GOT3 (cell line): ENCODE data around the gene TMPRSS11E.
"Not testable (repeated sequence)": the region's sequence is repeated elsewhere in the genome, so short reads cannot be mapped to it uniquely, and the experiment has no call there.

Source experiments
- DNase-seq: peaks from one replicate; lab custom pipeline; 2025; ENCODE audit warnings: mixed read lengths; lab: John Stamatoyannopoulos, UW

Gene TMPRSS11E

DNA sequence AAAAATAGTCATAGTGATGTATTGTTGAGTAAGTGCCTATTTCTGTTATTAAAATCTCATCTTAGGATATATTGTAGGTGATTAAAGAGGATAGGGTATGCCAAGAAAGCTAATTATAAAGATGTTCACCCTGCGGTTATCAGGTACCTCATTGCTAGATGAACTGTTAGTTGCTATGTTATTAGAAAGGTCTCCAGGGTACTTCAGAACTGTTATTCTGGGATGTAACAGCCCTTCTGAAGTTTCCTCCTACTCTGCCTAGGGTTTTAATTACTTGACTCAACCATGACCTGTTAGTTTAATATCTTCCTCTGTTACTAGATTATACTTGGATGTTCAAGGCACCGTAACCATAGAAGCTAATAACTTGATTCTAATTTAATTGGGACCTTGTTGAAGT is 15.4 kb downstream of the TMPRSS11E start:
- DNase-seq = no peak

DNA sequence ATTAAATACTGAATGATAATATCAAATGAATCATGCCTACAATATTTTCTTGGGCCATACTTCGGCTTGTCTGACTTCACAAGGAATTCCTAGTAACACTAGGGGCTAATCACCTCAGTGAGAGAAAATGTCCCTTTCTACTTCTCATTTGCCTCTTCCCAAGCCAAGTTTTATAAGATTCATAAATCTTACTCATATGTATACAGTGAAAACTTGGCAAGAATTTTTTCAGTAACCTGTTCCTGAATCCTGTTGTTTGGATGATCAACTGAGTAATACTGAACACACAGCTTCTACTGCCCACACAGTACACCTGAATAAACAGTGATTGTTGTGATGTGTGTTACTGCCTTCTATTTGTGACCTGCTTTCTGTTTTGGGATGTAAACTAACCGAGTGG is 16.5 kb downstream of the TMPRSS11E start:
- DNase-seq = no peak

DNA sequence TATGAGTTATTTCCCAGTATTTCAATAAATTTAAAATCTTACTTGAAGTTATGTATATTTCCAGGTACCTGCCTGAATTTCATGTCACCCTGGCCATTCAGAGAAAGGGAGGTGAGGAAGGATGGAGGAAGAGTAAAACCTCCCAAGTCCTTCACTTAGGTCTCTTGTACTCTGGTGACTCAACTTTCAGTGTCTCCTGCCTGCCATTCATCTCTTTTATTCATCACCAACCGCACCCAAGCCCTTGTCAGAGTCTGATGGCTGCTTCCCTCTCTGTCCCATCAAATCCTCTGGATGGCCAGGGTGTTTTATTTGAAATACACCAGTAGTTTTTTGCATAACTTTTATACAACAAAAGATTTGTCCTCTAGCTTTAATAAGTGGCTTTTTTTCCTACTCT is 17.8 kb downstream of the TMPRSS11E start:
- DNase-seq = no peak

DNA sequence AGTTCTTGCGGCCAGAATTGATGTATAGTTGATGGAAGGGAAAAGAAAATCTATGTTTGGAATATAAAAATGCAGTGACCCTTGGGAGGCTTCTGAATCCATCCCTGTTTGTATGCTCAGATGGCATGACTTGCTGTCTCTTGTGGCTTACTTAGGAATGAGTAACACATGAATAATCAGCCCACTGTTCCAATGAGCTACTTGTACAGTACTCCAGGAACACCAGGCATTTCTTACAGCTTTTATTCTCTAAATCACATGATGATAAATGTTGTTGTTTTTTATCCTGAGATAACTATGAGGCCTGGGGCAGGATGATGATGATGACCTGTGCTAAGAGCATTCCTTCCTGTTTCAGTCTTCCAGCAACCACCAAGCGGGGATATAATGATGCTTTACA is 18.9 kb downstream of the TMPRSS11E start:
- DNase-seq = no peak

DNA sequence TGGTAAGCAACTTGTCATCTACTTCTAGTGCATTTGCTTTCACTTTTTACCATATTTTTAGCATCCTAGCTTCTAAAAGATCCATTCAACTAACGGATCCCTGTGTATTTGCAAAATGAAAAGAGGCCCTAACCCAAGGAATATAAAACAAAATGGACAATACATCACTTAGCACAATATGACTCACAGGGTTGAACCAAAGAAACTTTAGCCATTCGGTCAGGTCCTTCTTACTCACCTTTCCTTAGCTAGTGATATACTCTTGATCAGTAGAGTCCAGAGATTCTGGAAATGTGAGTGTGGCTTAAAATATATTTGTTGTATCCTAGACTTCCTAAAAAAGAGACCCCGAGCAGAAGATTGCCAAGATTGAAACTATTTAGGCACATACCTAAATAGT is 19.5 kb downstream of the TMPRSS11E start:
- no peak for DNase-seq

- no peak for DNase-seq
Measured at GRCh38 chr4:68469482-68469881, 22.2 kb downstream of the TMPRSS11E start.

DNA sequence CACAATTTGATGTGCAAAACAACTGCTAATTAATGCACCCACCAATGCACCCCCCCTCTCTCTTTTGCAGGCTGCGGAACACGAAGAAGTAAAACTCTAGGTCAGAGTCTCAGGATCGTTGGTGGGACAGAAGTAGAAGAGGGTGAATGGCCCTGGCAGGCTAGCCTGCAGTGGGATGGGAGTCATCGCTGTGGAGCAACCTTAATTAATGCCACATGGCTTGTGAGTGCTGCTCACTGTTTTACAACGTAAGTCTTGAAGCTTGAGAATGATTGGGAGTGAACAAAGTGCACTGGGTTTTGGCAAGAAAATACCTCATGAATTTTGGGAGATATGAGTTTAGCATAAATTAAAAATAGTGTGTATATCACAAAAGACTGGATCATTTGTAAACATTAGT is 28.9 kb downstream of the TMPRSS11E start:
- DNase-seq = no peak

DNA sequence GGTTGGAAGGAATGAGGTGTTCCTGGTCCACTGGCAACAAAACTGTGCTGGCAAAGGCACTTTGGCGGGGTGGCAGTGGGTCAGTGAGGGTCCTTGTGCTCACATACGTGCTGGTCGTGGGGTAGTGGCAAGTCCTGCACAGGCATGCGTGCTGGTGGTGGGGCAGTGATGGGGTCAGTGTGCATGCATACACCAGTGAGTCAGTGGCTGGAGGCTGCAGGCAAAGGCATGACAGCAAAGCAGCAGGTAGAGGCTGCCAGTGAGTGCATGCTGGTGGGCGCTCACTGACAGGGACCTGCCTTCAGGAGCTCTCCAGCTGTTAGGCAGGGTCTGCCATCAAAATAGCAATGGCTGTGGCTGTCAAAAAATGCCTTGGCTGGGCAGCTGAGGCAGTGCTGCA is 42.1 kb downstream of the TMPRSS11E start:
- no peak for DNase-seq

DNA sequence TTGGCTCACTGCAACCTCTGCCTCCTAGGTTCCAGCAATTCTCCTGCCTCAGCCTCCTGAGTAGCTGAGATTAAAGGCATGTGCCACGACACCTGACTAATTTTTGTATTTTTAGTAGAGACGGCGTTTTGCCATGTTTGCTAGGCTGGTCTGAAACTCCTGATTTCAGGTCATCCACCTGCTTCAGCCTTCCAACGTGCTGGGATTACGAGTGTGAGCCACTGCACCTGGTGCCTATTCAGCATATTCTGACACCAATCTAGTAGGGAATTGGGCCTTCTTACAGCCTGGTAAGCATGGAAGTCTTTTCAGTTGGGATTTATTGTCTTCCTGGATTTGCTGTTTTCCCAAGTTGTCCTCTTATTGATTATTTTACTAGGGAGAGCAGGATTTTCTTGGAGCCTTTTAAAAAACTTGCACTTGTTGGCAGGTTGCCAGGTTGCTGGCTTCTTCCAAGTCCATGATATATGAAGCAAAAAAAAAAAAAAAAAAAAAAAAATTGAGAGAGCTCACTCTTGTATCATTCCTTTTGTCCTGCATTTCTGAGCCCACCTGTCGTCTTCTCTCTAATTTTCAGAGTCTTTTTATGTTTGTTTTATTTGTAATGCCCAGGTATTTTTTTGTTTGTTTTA is 43.7 kb downstream of the TMPRSS11E start:
- no peak for DNase-seq

GRCh38 chr4:68494688-68495087 is 47.4 kb downstream of the TMPRSS11E start:
- DNase-seq = no peak

DNA sequence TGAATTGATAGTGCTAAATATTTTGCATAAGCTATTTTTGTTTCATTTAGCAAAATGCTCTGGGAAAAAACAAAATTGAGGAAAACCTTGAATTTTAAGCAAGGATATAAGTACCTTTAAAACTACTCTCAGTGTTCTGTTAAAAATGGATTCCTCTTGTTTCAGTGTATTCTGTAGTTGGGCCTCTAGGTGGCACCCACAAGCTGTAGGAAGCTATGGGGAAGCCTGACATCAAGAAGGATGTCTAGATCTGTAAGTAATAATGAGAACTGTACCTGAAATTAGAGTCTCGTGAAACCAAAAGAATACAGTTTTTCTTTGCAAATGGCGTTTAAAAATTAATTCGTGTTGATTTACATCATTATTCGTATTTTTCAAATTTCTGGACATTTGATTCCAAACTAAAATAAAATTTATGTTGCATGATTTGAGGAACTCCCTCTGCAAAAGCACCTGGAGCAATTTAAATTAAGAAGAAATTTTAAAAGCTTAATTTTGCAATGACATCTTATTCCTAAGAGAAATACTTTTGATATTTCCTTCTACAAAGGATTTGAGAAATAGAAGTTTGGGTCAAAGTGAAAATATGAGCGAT is 51.2 kb downstream of the TMPRSS11E start:
- no peak for DNase-seq

DNA sequence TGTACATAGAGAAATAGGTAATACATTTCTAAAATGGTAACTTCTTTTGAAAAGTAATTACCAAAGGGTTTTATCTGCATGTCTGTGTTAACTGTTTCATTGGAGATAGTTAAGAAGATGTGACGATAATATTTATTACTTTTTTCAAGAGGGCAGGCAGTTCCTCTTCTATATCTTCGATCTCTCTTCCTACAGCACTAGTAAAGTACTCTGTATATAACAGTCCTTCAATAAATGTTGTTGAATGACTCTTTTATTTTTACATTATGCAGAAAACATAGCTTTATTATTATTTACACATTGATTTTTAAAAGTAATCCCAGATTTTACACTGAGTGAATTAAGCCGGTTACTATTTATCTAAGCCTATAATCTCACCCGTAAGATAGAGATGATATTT is 51.8 kb downstream of the TMPRSS11E start:
- no peak for DNase-seq

GRCh38 chr4:68503462-68503861 is 56.2 kb downstream of the TMPRSS11E start:
- DNase-seq = not testable (repeated sequence)

- not testable (repeated sequence) for DNase-seq
Measured at GRCh38 chr4:68504836-68505235, 57.6 kb downstream of the TMPRSS11E start.

GRCh38 chr4:68505452-68505851 is 58.2 kb downstream of the TMPRSS11E start:
- not testable (repeated sequence) for DNase-seq

DNA sequence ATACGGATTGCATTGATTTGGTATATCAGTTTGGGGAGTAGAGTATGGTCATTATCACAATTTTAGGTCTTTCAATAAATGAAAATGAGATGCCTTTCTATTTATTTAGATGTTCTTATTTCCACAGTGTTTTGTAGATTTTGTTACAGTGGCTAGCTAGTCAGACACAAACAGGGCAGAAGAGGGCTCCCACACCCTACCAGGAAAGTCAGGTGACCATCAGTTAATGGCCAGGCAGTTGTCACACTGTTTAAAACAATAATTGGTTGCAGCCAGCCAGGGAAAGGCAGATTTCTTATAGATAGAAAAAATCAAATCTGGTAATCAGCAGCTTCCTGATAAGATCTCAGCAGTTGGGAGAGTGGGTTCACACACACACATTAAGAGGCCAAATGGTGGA is 71.6 kb downstream of the TMPRSS11E start:
- no peak for DNase-seq

- DNase-seq = no peak
Measured at GRCh38 chr4:68520985-68521384, 73.7 kb downstream of the TMPRSS11E start.

GRCh38 chr4:68522232-68522631 is 75.0 kb downstream of the TMPRSS11E start:
- DNase-seq = not testable (repeated sequence)

- DNase-seq = no peak
Measured at GRCh38 chr4:68535974-68536373, 88.7 kb downstream of the TMPRSS11E start.

- no peak for DNase-seq
Measured at GRCh38 chr4:68536375-68536774, 89.1 kb downstream of the TMPRSS11E start.

DNA sequence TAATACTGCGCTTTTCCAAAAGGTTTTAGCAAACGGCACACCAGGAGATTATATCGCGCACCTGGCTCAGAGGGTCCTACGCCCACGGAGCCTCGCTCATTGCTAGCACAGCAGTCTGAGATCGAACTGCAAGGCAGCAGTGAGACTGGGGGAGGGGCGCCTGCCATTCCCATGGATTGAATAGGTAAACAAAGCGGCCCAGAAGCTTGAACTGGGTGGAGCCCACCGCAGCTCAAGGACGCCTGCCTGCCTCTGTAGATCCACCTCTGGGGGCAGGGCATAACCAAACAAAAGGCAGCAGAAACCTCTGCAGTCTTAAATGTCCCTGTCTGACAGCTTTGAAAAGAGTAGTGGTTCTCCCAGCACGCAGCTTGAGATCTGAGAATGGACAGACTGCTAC is 95.5 kb downstream of the TMPRSS11E start:
- not testable (repeated sequence) for DNase-seq
